Muscle of arm (tissue), 12 donors: ENCODE measurements around the gene CCDC7. TPM values are rescaled to one million over a fixed set of nuclear protein-coding genes. Genes with fewer than 3 reads are reported as not detected.
"Not testable (repeated sequence)": the region's sequence is repeated elsewhere in the genome, so short reads cannot be mapped to it uniquely, and the experiment has no call there.

Source experiments
- DNase-seq: peaks from one replicate; pipeline ENCODE4 v3.0.0-alpha.2; 2013
- polyA plus RNA-seq, 12 donors: library from polyadenylated mRNA; unstranded; fragments of 120-200 nt; gene quantifications; one replicate each; pipeline ENCODE4 v1.2.1, GENCODE V29; 2013; ENCODE audit not compliant: insufficient read length in 12 of 12

The CCDC7 gene
- polyA plus RNA-seq, 12 donors: 2.2 to 7.7 (median 4.7) TPM; not detected in 2

- no peak for DNase-seq
Observed at GRCh38 chr10:32693441-32693979, 247.6 kb downstream of the CCDC7 start.

GRCh38 chr10:32699683-32700082, 253.7 kb downstream of the CCDC7 start:
- DNase-seq: not testable (repeated sequence)

GRCh38 chr10:32713560-32713959, 267.6 kb downstream of the CCDC7 start:
- DNase-seq: no peak

- no peak for DNase-seq
Observed at GRCh38 chr10:32731527-32731926, 285.6 kb downstream of the CCDC7 start.

- no peak for DNase-seq
Observed at GRCh38 chr10:32738958-32739357, 293.0 kb downstream of the CCDC7 start.

GRCh38 chr10:32744321-32744720, 298.4 kb downstream of the CCDC7 start:
- DNase-seq: no peak

- DNase-seq: no peak
Observed at GRCh38 chr10:32746869-32747268, 300.9 kb downstream of the CCDC7 start.

GRCh38 chr10:32751582-32751981, 305.6 kb downstream of the CCDC7 start:
- no peak for DNase-seq

GRCh38 chr10:32754900-32755299, 309.0 kb downstream of the CCDC7 start:
- not testable (repeated sequence) for DNase-seq

- no peak for DNase-seq
Observed at GRCh38 chr10:32771217-32771616, 325.3 kb downstream of the CCDC7 start.

- no peak for DNase-seq
Observed at GRCh38 chr10:32773105-32773504, 327.2 kb downstream of the CCDC7 start.

GRCh38 chr10:32786968-32787367, 341.0 kb downstream of the CCDC7 start:
- no peak for DNase-seq

- no peak for DNase-seq
Observed at GRCh38 chr10:32787690-32788284, 341.8 kb downstream of the CCDC7 start.

GRCh38 chr10:32788359-32788758, 342.4 kb downstream of the CCDC7 start:
- DNase-seq: no peak

- no peak for DNase-seq
Observed at GRCh38 chr10:32790483-32790882, 344.5 kb downstream of the CCDC7 start.

GRCh38 chr10:32793033-32793432, 347.1 kb downstream of the CCDC7 start:
- no peak for DNase-seq

GRCh38 chr10:32795598-32796183, 349.8 kb downstream of the CCDC7 start:
- peak; percentile 31 for DNase-seq

GRCh38 chr10:32797393-32797792, 351.5 kb downstream of the CCDC7 start:
- not testable (repeated sequence) for DNase-seq

GRCh38 chr10:32846974-32847373, 401.0 kb downstream of the CCDC7 start:
- no peak for DNase-seq

GRCh38 chr10:32851301-32851700, 405.4 kb downstream of the CCDC7 start:
- no peak for DNase-seq

- no peak for DNase-seq
Observed at GRCh38 chr10:32854435-32854834, 408.5 kb downstream of the CCDC7 start.

GRCh38 chr10:32865170-32865569, 419.2 kb downstream of the CCDC7 start:
- DNase-seq: no peak

GRCh38 chr10:32877915-32878314, 432.0 kb downstream of the CCDC7 start:
- no peak for DNase-seq

GRCh38 chr10:32878646-32879045, 432.7 kb downstream of the CCDC7 start:
- DNase-seq: no peak
